Ovary (tissue), 9 donors: ENCODE data around the gene WBP1. TPM values are rescaled to one million over a fixed set of nuclear protein-coding genes. Genes with fewer than 3 reads are reported as not detected.

Experiments
- DNase-seq, 5 donors: peaks; one replicate each; pipeline ENCODE4 v3.0.0-alpha.2; 2019 to 2020
- H3K27ac ChIP-seq, 2 donors: fragments of 200-600 bp; one replicate each; pipeline versions ENCODE4 v1.5.1 to v1.8.0; 2019 to 2022
- H3K27me3 ChIP-seq: fragments of 200-600 bp; one replicate; pipeline ENCODE4 v1.8.0; 2022
- H3K36me3 ChIP-seq: fragments of 200-600 bp; sonication (generic); one replicate; pipeline ENCODE4 v1.5.1; 2019
- H3K4me1 ChIP-seq: one replicate; pipeline ENCODE4 v1.8.1; 2013; ENCODE audit warnings: mild to moderate bottlenecking, moderate library complexity; ENCODE audit not compliant: insufficient read depth
- H3K4me3 ChIP-seq: fragments of 200-600 bp; sonication (generic); one replicate; pipeline ENCODE4 v1.5.1; 2017
- H3K9me3 ChIP-seq, 2 donors: fragments of 200-600 bp in 1 of 2; sonication (generic) in 1 of 2; one replicate each; pipeline versions ENCODE4 v1.5.1 to v1.8.1; 2013 to 2019; ENCODE audit warnings: mild to moderate bottlenecking in 1 of 2, moderate library complexity in 1 of 2
- CTCF ChIP-seq, 3 donors: fragments of 450-650 bp in 2 of 3; fragments of 200-600 bp in 1 of 3; IDR thresholded peaks; one replicate each; pipeline versions ENCODE4 v1.5.1 to v1.8.0; 2016 to 2022; ENCODE audit warnings: antibody characterized with exemption in 3 of 3, mild to moderate bottlenecking in 1 of 3
- EP300 ChIP-seq: sonication (generic); formaldehyde crosslinking; IDR thresholded peaks from one replicate; pipeline ENCODE4 v1.6.1; 2017; ENCODE audit warnings: antibody characterized with exemption
- POLR2A ChIP-seq: fragments of 450-650 bp; IDR thresholded peaks from one replicate; pipeline ENCODE4 v1.6.1; 2017; ENCODE audit warnings: antibody characterized with exemption, mild to moderate bottlenecking, moderate library complexity
- WGBS, 3 donors: extraction: QIAGEN DNeasy Blood & Tissue Kit in 1 of 3; methylation state at CpG; one replicate each; pipeline versions ENCODE4 v1.1.5 to v1.1.7; 2013 to 2017; 5-methylcytosine and 5-hydroxymethylcytosine counted together
- intact Hi-C, 4 donors: fragments of 100-400 bp; cut with DNase I; formaldehyde crosslinking; loops; one replicate each; pipeline versions ENCODE4 v1.11.0 to v1.15.1; 2022 to 2023
- polyA plus RNA-seq, 2 donors: library from polyadenylated mRNA; stranded (reverse); fragments of 200-250 nt in 1 of 2; fragments of 350-450 nt in 1 of 2; fragmentation: Illumina TruSeq in 1 of 2; extraction: RNeasy Lipid Tissue Mini Kit (QIAGEN cat#74804) in 1 of 2; gene quantifications; one replicate each; pipeline ENCODE4 v1.2.3, GENCODE V29; 2013 to 2014
- total RNA-seq, 7 donors: library from RNA; depleted of rRNA in 2 of 7; stranded (reverse); fragments of >200 nt in 2 of 7; fragmentation: NEBNext Ultra II Directional in 3 of 7; extraction: Animal tissue kit (Norgen Biotek cat#: 25700) in 3 of 7; gene quantifications; one replicate each; pipeline versions ENCODE4 v1.1.0 to v1.2.4, GENCODE V29; 2016 to 2023
- donor health status: DM: no; HTN: no; CAD: no; lungs with moderate emphysema.
- donor health status: DM: no; HTN: no; CAD: no.
- donor health status: Bipolar disorder and iron deficiency.
- donor health status: DM: yes; HTN: yes; CAD: no.
- donor health status: DM: no; HTN: no; CAD: no.
- donor health status: DM: yes; HTN: yes; CAD: no.

WBP1 gene
- total and polyA plus RNA-seq, 9 donors: 52.4 to 114 (median 73.3) TPM

GRCh38 chr2:74429487-74430451 lies 28.5 kb upstream of the WBP1 start:
- Histone ChIP-seq H3K27ac (no peak overlapping the region), H3K27me3 (no peaks in the 10 kb centered on the region), H3K9me3 (no peaks in the 10 kb centered on the region), H3K4me1 (no peaks in the 10 kb centered on the region), H3K36me3 (no peaks in the 10 kb centered on the region), H3K4me3 (no peak overlapping the region)
- no peak for DNase-seq
- intact Hi-C loops: no loop called here
- 80 to 83% (median 82%) methylated on average over 18 of the region's 18 CpGs for WGBS, 3 donors
- TF ChIP-seq CTCF (IDR thresholded peaks at IDR 0.05) (no peak), EP300 (no peak), POLR2A (no peak)

DNA sequence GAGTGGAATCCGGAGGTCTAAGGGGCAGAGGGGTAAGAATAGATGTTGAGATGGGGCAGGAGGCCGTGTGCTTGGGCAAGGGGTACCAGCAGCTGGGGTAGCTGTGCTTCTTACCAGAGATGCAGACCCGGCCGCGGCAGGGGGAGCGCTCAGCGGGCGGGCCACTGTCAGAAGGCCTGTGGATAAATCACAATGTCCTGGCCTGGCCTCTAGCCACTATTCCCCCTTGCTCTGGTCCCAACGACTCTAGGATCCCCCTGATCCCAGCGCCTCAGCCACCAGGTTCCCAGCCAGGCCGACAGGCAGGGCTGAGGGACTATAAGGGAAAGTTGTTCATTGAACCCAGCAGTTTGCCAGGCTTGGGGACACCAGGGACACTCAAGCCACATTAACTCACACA lies 27.7 kb upstream of the WBP1 start:
- H3K27me3 ChIP-seq: no peaks in the 10 kb centered on the region
- WGBS, 3 donors: 81 to 90% (median 82%) methylated on average over 11 of the region's 11 CpGs
- DNase-seq: no peak
- no peak for TF ChIP-seq POLR2A
- no peak for TF ChIP-seq CTCF (IDR thresholded peaks at IDR 0.05)
- TF ChIP-seq EP300: no peak
- H3K36me3 ChIP-seq: no peaks in the 10 kb centered on the region
- no peak overlapping the region for H3K4me3 ChIP-seq
- no peaks in the 10 kb centered on the region for H3K4me1 ChIP-seq
- no peaks in the 10 kb centered on the region for H3K9me3 ChIP-seq
- intact Hi-C loops: no loop called here
- no peak overlapping the region for H3K27ac ChIP-seq

DNA sequence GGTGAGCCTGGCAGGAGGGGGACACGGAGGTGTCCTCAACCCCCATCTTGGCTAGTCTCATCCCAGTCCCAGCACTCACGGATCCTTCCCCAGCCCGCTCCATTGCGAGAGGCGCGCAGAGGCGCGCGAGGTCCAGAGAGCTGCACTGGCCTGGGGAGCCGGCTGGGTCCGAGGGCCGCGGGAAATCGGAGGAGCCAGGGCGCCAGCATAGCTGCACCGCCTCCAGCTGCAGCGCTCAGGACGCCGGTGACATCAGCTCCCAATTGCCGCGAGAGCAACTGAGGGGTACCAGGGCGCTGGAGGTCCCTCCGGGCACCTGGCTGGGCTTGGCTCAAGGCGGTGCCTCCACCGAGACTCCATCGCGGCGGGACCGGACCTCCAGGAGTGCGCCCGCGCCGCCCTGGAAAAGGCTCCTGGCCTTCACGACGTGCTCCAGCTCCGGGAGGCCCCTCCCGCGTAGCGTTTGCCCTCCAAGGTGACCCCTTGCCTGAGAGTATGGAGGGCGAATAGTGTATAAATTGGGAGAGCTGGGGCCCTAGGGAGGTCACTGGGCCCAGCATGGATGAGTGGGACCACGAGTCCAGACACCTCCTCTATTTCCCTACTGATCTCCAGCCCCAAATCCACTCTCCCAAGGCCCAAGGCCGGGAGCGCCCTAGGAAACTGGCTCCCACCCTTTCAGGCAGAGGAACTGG lies 22.0 kb upstream of the WBP1 start:
- H3K4me3 ChIP-seq: no peak overlapping the region
- TF ChIP-seq EP300: no peak
- no peak for TF ChIP-seq CTCF (IDR thresholded peaks at IDR 0.05)
- TF ChIP-seq POLR2A: no peak
- intact Hi-C loops: no loop called here
- no peaks in the 10 kb centered on the region for H3K36me3 ChIP-seq
- H3K27ac ChIP-seq: no peak overlapping the region
- peaks cover 7% of the 10 kb centered on the region for H3K4me1 ChIP-seq
- 70 to 71% (median 71%) methylated on average over 43 of the region's 43 CpGs for WGBS, 3 donors
- H3K27me3 ChIP-seq: no peaks in the 10 kb centered on the region
- no peak for DNase-seq
- H3K9me3 ChIP-seq: no peaks in the 10 kb centered on the region

GRCh38 chr2:74436848-74437695 lies 21.2 kb upstream of the WBP1 start:
- TF ChIP-seq CTCF (IDR thresholded peaks at IDR 0.05): no peak
- no peak for TF ChIP-seq POLR2A
- TF ChIP-seq EP300: no peak
- H3K27ac ChIP-seq: no peak overlapping the region
- peaks cover 7% of the 10 kb centered on the region for H3K4me1 ChIP-seq
- H3K9me3 ChIP-seq: no peaks in the 10 kb centered on the region
- intact Hi-C loops: no loop called here
- no peak for DNase-seq
- WGBS, 3 donors: 62 to 77% (median 74%) methylated on average over 6 of the region's 6 CpGs
- no peaks in the 10 kb centered on the region for H3K36me3 ChIP-seq
- H3K4me3 ChIP-seq: no peak overlapping the region
- no peaks in the 10 kb centered on the region for H3K27me3 ChIP-seq
